WERI-Rb-1 (cell line): ENCODE measurements around the gene C11orf86.

Source experiments
- DNase-seq: peaks from one replicate; pipeline ENCODE4 v3.0.0-alpha.2; 2020
- H3K27ac ChIP-seq: fragments of 250-450 bp; sonication (Bioruptor Pico); 2 replicates; pipeline ENCODE4 v1.5.1; 2020; ENCODE audit warnings: mild to moderate bottlenecking, moderate library complexity
- H3K27me3 ChIP-seq: fragments of 250-450 bp; sonication (Bioruptor Pico); 2 replicates; pipeline ENCODE4 v1.5.1; 2021; ENCODE audit warnings: mild to moderate bottlenecking, low read depth, moderate library complexity; ENCODE audit not compliant: insufficient read depth, severe bottlenecking
- H3K36me3 ChIP-seq: fragments of 250-450 bp; sonication (Bioruptor Pico); 2 replicates; pipeline ENCODE4 v1.5.1; 2020; ENCODE audit warnings: mild to moderate bottlenecking, moderate library complexity
- H3K4me3 ChIP-seq: 2 replicates; pipeline ENCODE4 v1.5.1; 2011; ENCODE audit warnings: low read depth, mild to moderate bottlenecking, control low read depth, low read length
- H3K9me3 ChIP-seq: fragments of 250-450 bp; sonication (Bioruptor Pico); 2 replicates; pipeline ENCODE4 v1.5.1; 2021; ENCODE audit warnings: mild to moderate bottlenecking, moderate library complexity; ENCODE audit not compliant: severe bottlenecking
- TF ChIP-seq, protein P1 (sequence below): IDR thresholded peaks from 2 replicates; pipeline ENCODE4 v1.5.1; 2011; ENCODE audit warnings: low read depth, mild to moderate bottlenecking, control low read depth, inconsistent platforms, low read length

C11orf86 gene

DNA sequence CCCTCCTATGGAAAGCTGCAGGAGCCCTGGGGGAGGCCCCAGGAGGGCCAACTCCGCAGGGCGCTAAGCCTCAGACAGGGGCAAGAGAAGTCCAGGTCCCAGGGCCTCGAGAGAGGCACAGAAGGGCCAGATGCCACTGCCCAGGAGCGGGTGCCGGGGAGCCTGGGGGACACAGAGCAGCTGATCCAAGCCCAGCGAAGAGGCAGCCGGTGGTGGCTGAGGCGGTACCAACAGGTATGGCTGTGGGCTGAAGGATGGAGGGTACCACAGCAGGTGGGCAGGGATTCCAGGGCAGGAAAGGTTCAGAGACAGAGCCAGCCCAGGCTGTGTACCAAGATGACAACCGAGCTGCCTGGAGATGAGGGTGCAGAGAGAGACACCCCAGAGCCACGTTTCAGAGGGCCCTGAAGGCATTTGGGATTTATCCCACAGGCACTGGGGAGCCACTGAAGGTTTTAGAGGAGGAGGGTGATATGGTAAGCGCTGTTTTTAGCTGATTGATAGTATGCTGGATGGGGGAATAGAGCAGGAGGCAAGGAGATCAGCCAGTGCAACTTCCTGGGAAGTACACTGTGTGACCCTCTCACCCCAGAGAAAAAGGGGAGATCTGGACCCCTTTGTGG, 412 bp downstream of the C11orf86 start:
- TF ChIP-seq, protein P1, sequence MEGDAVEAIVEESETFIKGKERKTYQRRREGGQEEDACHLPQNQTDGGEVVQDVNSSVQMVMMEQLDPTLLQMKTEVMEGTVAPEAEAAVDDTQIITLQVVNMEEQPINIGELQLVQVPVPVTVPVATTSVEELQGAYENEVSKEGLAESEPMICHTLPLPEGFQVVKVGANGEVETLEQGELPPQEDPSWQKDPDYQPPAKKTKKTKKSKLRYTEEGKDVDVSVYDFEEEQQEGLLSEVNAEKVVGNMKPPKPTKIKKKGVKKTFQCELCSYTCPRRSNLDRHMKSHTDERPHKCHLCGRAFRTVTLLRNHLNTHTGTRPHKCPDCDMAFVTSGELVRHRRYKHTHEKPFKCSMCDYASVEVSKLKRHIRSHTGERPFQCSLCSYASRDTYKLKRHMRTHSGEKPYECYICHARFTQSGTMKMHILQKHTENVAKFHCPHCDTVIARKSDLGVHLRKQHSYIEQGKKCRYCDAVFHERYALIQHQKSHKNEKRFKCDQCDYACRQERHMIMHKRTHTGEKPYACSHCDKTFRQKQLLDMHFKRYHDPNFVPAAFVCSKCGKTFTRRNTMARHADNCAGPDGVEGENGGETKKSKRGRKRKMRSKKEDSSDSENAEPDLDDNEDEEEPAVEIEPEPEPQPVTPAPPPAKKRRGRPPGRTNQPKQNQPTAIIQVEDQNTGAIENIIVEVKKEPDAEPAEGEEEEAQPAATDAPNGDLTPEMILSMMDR, result no peak
- Histone ChIP-seq H3K9me3 (peaks cover 4% of the 10 kb centered on the region), H3K27me3 (no peaks in the 10 kb centered on the region), H3K4me3 (no peak overlapping the region), H3K36me3 (no peaks in the 10 kb centered on the region), H3K27ac (no peak overlapping the region)
- DNase-seq, result no peak

DNA sequence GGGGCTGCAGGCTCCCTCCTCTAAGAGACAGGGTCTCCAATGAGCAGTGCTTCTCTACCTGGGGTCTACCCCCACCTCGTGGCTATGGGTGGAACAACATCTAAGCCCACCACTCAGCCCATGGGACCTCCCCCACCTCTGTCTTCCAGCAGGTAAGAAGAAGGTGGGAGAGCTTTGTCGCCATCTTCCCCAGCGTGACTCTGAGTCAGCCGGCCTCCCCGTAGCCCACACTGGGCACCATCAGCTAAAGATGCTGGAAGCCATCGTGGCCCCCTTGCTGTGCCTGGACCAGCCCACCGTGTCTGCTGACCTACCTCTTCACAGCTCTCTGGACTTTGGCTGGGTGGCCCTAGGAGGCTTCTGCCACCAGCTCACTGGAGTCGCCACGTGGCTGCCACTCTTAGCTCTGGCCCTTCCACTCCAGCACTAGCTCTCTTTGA, 944 bp downstream of the C11orf86 start:
- no peaks in the 10 kb centered on the region for H3K36me3 ChIP-seq
- no peaks in the 10 kb centered on the region for H3K27me3 ChIP-seq
- no peak overlapping the region for H3K4me3 ChIP-seq
- peaks cover 4% of the 10 kb centered on the region for H3K9me3 ChIP-seq
- DNase-seq, result peak; percentile 63
- no peak overlapping the region for H3K27ac ChIP-seq
- TF ChIP-seq, protein P1, result peak; percentile 86

DNA sequence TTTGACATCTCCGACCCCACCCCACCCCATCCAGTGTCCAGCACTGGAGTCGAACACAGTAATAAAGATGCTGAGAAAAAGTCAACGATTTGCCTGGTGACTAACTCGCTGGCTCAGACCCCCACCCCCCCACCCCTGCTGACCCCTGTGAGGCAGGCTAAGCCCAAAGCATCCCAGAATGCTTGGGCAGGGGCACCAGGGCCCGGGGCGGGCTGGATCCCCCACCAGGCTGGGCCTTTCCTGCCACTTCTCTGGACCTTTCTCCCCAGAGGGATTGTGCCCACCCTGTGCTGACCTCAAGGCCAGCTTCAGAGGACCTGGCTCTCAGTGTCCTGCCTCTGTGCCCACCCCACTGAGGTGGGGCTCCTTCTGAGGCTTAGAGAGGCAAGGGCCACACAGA, 1.8 kb downstream of the C11orf86 start:
- Histone ChIP-seq H3K9me3 (peaks cover 4% of the 10 kb centered on the region), H3K4me3 (no peak overlapping the region), H3K27me3 (no peaks in the 10 kb centered on the region), H3K36me3 (no peaks in the 10 kb centered on the region), H3K27ac (no peak overlapping the region)
- no peak for DNase-seq
- TF ChIP-seq, protein P1, result no peak

DNA sequence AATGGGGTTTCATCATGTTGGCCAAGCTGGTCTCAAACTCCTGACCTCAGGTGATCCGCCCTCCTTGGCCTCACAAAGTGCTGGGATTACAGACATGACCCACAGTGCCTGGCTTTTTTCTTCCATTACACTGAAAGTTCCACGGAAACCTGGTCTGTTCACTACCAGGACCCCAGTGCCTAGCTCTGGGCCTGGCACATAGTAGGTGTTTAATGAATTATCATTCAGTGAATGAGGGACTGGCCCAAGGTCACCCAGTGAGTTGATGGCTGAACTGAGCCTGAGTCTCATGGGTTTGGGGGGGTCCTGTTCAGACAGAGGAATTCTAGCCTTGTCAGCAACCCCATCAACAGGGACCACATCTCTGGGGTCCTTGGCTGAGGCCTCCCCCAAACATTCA, 3.1 kb downstream of the C11orf86 start:
- H3K27me3 ChIP-seq, result no peaks in the 10 kb centered on the region
- no peak for DNase-seq
- H3K27ac ChIP-seq, result no peak overlapping the region
- peaks cover 4% of the 10 kb centered on the region for H3K9me3 ChIP-seq
- TF ChIP-seq, protein P1, result no peak
- no peak overlapping the region for H3K4me3 ChIP-seq
- no peaks in the 10 kb centered on the region for H3K36me3 ChIP-seq

DNA sequence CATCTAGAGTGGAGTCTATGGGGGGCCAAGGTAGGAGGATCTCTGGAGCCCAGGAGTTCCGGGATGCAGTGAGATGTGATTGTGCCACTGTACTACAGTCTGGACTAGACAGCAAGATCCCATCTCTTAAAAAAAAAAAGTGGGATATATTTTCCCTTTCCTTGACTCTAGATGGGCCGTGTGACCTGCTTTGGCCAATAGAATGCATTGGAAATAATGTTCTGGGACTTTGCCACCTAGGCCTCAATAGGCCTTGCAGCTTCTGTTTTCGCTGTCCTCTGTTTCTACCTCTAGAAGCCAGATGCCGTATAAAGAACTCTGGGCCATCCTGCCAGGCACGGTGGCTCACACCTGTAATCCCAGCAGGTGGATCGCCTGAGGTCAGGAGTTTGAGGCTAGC, 3.6 kb downstream of the C11orf86 start:
- TF ChIP-seq, protein P1, result no peak
- H3K27me3 ChIP-seq, result no peaks in the 10 kb centered on the region
- H3K4me3 ChIP-seq, result no peak overlapping the region
- H3K9me3 ChIP-seq, result peaks cover 4% of the 10 kb centered on the region
- no peaks in the 10 kb centered on the region for H3K36me3 ChIP-seq
- no peak overlapping the region for H3K27ac ChIP-seq
- no peak for DNase-seq

DNA sequence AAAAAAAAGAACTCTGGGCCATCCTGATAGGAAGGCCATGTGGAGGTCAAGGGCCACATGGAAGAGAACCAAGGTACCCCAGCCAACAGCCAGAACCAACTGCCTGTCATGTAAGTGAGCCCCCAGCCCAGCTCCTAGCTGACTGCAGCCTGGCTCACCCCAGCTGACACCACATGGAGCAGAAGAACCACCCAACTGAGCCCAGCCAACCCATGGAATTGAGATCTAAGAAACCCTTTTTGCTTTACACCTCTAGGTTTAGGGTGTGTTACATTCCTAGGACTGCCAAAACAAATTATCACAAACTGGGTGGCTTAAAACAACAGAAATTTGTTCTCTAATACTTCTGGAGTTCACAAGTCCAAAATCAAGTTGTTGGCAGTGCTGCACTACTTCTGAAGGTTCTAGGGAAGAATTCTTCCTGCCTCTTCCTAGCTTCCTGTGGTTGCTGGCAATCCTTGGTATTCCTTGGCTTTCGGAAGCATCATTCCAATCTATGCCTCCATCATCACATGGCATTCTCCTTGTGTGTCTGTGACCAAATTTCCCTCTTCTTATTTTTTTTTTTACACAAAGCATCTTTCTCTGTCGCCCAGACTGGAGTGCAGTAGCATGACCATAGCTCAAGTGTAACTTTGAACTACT, 4.4 kb downstream of the C11orf86 start:
- Histone ChIP-seq H3K27ac (no peak overlapping the region), H3K4me3 (no peak overlapping the region), H3K27me3 (no peaks in the 10 kb centered on the region), H3K9me3 (peaks cover 4% of the 10 kb centered on the region), H3K36me3 (no peaks in the 10 kb centered on the region)
- DNase-seq, result no peak
- TF ChIP-seq, protein P1, result no peak
